HG02981 (cell line): ENCODE results near the gene GLA.

Source experiments
- ATAC-seq: cut with Tn5 transposase; IDR thresholded peaks from one replicate; pipeline ENCODE4 v1.9.1; 2021; ENCODE audit warnings: mild to moderate bottlenecking, moderate library complexity; ENCODE audit not compliant: unreplicated experiment

GLA gene

GRCh38 chrX:101359966-101360365 is 47.8 kb downstream of the GLA start:
- ATAC-seq = no peak

GRCh38 chrX:101357166-101357795 is 50.4 kb downstream of the GLA start:
- ATAC-seq = no peak

- no peak for ATAC-seq
Observed at GRCh38 chrX:101349193-101349562, 58.5 kb downstream of the GLA start.

- ATAC-seq = peak; percentile 99
Observed at GRCh38 chrX:101348452-101349192, 59.1 kb downstream of the GLA start, which contains the start of gene TIMM8A. Gene TIMM8A, minus strand, starts transcription at chrX:101348742. Its CDS starts 78 bp downstream, at chrX:101348664.

- peak; percentile 15 for ATAC-seq
Observed at GRCh38 chrX:101347859-101348451, 59.8 kb downstream of the GLA start.
